BLaER1 (cell line): Measurements from ENCODE around the gene LSR.
A peak's percentile ranks its signal among the peaks of the same experiment; 100 is the strongest.

Experiments used
- H3K27ac ChIP-seq: shearing (Covaris generic); formaldehyde crosslinking; 2 replicates; pipeline ENCODE4 v1.8.1; 2022
- H3K27me3 ChIP-seq: shearing (Covaris generic); formaldehyde crosslinking; 2 replicates; pipeline ENCODE4 v1.8.1; 2022
- H3K36me3 ChIP-seq: shearing (Covaris generic); formaldehyde crosslinking; 2 replicates; pipeline ENCODE4 v1.8.1; 2022
- H3K4me1 ChIP-seq: shearing (Covaris generic); formaldehyde crosslinking; 2 replicates; pipeline ENCODE4 v1.8.1; 2022
- H3K4me2 ChIP-seq: shearing (Covaris generic); formaldehyde crosslinking; 2 replicates; pipeline ENCODE4 v1.8.1; 2022
- H3K4me3 ChIP-seq: shearing (Covaris generic); formaldehyde crosslinking; 2 replicates; pipeline ENCODE4 v1.8.1; 2022
- H3K9ac ChIP-seq: shearing (Covaris generic); formaldehyde crosslinking; 2 replicates; pipeline ENCODE4 v1.8.1; 2022
- H3K9me3 ChIP-seq: shearing (Covaris generic); formaldehyde crosslinking; 2 replicates; pipeline ENCODE4 v1.8.1; 2022
- H4K20me1 ChIP-seq: shearing (Covaris generic); formaldehyde crosslinking; 2 replicates; pipeline ENCODE4 v1.8.1; 2022
- Cebpa-rat ChIP-seq: shearing (Covaris generic); IDR thresholded peaks from 2 replicates; pipeline ENCODE4 v1.8.1; 2022

The LSR gene

DNA sequence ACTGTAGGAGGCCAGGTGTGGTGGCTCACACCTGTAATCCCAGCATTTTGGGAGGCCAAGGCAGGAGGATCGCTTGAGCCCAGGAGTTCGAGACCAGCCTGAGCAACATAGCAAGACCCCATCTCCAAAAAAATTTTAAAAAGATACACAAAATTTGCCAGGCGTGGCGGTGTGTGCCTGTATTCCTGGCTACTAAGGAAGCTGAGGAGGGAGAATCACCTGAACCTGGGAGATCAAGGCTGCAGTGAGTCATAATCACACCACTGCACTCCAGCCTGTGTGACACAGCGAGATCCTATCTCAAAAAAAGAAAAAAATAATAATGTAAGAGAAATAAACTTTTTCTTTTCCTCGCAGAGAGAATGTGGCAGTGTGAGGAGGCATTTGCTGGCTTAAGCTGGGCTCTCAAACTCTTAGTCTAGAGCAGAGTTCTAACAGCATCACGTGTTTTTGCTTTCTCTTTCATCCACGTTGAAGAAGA is 41.4 kb upstream of the LSR start:
- no peaks in the 10 kb centered on the region for H3K36me3 ChIP-seq
- peaks cover 95% of the 10 kb centered on the region for H3K4me1 ChIP-seq
- TF ChIP-seq Cebpa-rat = no peak

DNA sequence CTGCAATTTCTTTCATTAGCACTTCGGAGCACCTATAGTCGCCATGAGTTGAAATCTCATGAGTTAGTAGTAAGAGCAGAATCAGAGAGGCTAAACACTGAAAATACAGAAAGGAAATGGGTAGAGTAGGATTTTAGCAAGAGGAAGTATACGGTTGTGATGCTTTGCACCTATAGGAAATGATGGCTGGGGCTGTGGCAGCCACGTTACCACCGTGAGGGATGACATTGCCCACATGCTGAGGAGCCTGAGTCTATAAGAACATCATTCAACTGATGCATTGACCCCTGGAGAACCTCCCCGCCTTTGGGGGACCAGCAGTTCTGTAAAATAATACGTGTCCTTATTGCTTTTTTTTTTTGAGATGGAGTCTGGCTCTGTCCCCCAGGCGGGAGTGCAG is 40.7 kb upstream of the LSR start:
- Histone ChIP-seq H3K27ac (peak overlapping the region; percentile 92), H3K4me3 (no peak overlapping the region), H3K4me1 (peaks cover 97% of the 10 kb centered on the region)

More for the DNA sequence above, 41.4 kb upstream of the LSR start:
- peak overlapping the region; percentile 80 for H3K9ac ChIP-seq
- peak overlapping the region; percentile 95 for H3K4me2 ChIP-seq
- H3K4me3 ChIP-seq = no peak overlapping the region
- no peaks in the 10 kb centered on the region for H4K20me1 ChIP-seq
- peak overlapping the region; percentile 92 for H3K27ac ChIP-seq
- peaks cover 4% of the 10 kb centered on the region; the same call in 1 of the 2 replicates for H3K9me3 ChIP-seq
- H3K27me3 ChIP-seq = no peaks in the 10 kb centered on the region

DNA sequence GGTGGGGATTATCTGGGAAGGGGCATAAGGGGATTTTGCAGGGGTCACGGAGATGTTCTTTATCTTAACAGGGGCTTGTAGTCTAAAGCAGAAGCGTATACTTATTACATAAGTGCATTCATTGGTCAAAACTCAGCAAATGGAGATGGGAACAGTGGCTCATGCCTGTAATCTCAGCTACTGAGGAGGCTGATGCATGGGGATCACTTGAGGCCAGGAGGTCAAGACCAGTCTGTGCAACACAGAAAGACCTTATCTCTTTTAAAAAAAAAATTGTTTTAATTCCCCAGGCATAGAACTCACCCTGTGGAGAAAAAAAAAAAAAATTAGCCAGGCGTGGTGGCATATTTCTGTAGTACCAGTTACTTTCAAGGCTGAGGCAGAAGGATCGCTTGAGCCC is 39.2 kb upstream of the LSR start:
- H4K20me1 ChIP-seq = no peaks in the 10 kb centered on the region
- no peak overlapping the region for H3K9ac ChIP-seq
- peaks cover 98% of the 10 kb centered on the region for H3K4me1 ChIP-seq
- no peaks in the 10 kb centered on the region for H3K36me3 ChIP-seq
- H3K4me3 ChIP-seq = no peak overlapping the region
- H3K4me2 ChIP-seq = peak overlapping the region; percentile 94
- H3K27ac ChIP-seq = peak overlapping the region; percentile 89
- no peak for TF ChIP-seq Cebpa-rat
- H3K9me3 ChIP-seq = peaks cover 3% of the 10 kb centered on the region; the same call in 1 of the 2 replicates
- no peaks in the 10 kb centered on the region for H3K27me3 ChIP-seq

More for the DNA sequence above, 40.7 kb upstream of the LSR start:
- Histone ChIP-seq H3K9me3 (peaks cover 3% of the 10 kb centered on the region; the same call in 1 of the 2 replicates), H3K9ac (peak overlapping the region; percentile 80; the same call in 1 of the 2 replicates), H3K4me2 (peak overlapping the region; percentile 95), H3K27me3 (no peaks in the 10 kb centered on the region), H4K20me1 (no peaks in the 10 kb centered on the region), H3K36me3 (no peaks in the 10 kb centered on the region)
- no peak for TF ChIP-seq Cebpa-rat

- Histone ChIP-seq H3K27ac (peak overlapping the region; percentile 89), H3K4me3 (peak overlapping the region; percentile 38), H3K4me2 (peak overlapping the region; percentile 94), H3K27me3 (no peaks in the 10 kb centered on the region), H3K4me1 (peaks cover 98% of the 10 kb centered on the region), H4K20me1 (no peaks in the 10 kb centered on the region), H3K36me3 (no peaks in the 10 kb centered on the region), H3K9me3 (peaks cover 3% of the 10 kb centered on the region; the same call in 1 of the 2 replicates), H3K9ac (peak overlapping the region; percentile 66)
- peak; percentile 95 for TF ChIP-seq Cebpa-rat
These were observed 37.1 kb upstream of the LSR start for GRCh38 chr19:35211545-35212230.

DNA sequence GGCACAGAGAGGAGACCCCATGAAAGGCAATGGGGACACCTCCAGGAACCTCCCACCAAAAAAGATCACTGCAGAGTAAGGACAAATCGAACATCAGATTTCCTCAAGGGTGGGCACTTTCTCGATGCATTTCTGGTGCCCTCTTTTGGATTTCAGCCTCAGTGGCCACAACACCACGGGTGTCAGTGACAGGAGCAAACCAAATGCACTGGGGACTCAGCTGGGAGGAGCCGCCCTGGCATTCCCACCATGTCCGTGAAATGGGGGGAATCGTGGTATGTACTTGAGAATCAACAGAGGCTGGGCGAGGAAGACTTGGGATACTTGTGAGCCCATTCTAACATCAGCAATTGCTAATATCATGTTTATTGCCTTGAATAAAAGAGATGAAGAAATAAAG is 36.6 kb upstream of the LSR start:
- H3K27ac ChIP-seq = peak overlapping the region; percentile 89
- peak overlapping the region; percentile 38; the same call in 1 of the 2 replicates for H3K4me3 ChIP-seq
- no peaks in the 10 kb centered on the region for H3K27me3 ChIP-seq
- H3K36me3 ChIP-seq = no peaks in the 10 kb centered on the region
- H3K4me1 ChIP-seq = peaks cover 98% of the 10 kb centered on the region
- peak overlapping the region; percentile 66 for H3K9ac ChIP-seq
- peaks cover 7% of the 10 kb centered on the region; the same call in 1 of the 2 replicates for H3K9me3 ChIP-seq
- H4K20me1 ChIP-seq = no peaks in the 10 kb centered on the region
- peak overlapping the region; percentile 94 for H3K4me2 ChIP-seq
- no peak for TF ChIP-seq Cebpa-rat

DNA sequence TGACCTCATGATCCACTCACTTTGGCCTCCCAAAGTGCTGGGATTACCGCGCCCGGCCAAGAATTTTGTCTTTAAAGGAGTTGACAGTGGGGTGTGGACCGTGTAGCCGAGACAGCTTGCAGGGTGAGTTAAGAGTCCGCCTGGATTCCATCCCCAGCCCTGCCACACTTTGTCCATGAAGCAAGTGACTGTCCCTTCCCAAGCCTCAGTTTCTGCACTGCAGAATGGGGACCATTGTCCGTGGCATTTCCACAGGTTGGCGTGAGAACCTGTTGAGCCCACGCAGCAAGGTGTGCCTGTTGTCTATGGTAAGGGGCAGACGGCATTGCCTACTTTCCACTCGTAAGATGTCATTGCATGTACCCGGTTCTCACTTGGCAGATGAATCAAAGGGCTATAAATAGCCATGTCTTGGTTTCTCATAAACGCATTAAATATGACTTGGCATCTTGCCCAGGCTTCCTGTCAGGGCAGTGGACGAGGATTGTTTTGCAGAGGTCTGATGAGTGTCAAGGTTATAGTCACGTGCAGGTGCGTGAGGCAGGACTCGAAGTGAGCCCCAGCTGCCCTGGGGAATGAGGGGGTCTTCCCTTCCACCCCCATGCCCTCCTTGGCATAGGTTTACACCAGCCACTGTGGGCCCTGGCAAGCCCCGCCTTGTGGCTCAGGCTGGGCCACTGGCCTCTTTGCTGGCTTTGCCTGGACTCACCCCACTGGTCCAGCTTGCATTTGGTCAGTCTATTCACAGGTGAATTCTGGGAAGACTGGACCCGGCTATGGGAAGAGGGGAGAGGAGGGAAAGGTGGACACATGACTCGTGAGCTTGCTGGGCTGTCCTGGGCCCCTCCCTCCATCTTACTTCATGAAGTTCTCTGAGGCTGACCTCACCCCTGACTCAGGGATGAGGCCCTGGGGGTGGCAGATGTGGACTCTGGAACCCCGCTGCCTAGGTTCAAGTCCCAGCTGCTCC is 34.9 kb upstream of the LSR start:
- no peaks in the 10 kb centered on the region for H4K20me1 ChIP-seq
- TF ChIP-seq Cebpa-rat = no peak
- peak overlapping the region; percentile 89 for H3K27ac ChIP-seq
- H3K4me2 ChIP-seq = peak overlapping the region; percentile 94
- H3K9ac ChIP-seq = peak overlapping the region; percentile 76
- peak overlapping the region; percentile 53; the same call in 1 of the 2 replicates for H3K4me3 ChIP-seq
- peaks cover 7% of the 10 kb centered on the region; the same call in 1 of the 2 replicates for H3K9me3 ChIP-seq
- no peaks in the 10 kb centered on the region for H3K27me3 ChIP-seq
- H3K4me1 ChIP-seq = peaks cover 88% of the 10 kb centered on the region
- no peaks in the 10 kb centered on the region for H3K36me3 ChIP-seq

- TF ChIP-seq Cebpa-rat = no peak
- peaks cover 78% of the 10 kb centered on the region for H3K4me1 ChIP-seq
- peaks cover 13% of the 10 kb centered on the region for H3K9me3 ChIP-seq
- H3K36me3 ChIP-seq = no peaks in the 10 kb centered on the region
- no peaks in the 10 kb centered on the region for H4K20me1 ChIP-seq
- no peak overlapping the region for H3K4me3 ChIP-seq
- no peaks in the 10 kb centered on the region for H3K27me3 ChIP-seq
- H3K27ac ChIP-seq = peak overlapping the region; percentile 89
- no peak overlapping the region for H3K9ac ChIP-seq
- H3K4me2 ChIP-seq = peak overlapping the region; percentile 94
These were observed 33.9 kb upstream of the LSR start for GRCh38 chr19:35214766-35215422.

DNA sequence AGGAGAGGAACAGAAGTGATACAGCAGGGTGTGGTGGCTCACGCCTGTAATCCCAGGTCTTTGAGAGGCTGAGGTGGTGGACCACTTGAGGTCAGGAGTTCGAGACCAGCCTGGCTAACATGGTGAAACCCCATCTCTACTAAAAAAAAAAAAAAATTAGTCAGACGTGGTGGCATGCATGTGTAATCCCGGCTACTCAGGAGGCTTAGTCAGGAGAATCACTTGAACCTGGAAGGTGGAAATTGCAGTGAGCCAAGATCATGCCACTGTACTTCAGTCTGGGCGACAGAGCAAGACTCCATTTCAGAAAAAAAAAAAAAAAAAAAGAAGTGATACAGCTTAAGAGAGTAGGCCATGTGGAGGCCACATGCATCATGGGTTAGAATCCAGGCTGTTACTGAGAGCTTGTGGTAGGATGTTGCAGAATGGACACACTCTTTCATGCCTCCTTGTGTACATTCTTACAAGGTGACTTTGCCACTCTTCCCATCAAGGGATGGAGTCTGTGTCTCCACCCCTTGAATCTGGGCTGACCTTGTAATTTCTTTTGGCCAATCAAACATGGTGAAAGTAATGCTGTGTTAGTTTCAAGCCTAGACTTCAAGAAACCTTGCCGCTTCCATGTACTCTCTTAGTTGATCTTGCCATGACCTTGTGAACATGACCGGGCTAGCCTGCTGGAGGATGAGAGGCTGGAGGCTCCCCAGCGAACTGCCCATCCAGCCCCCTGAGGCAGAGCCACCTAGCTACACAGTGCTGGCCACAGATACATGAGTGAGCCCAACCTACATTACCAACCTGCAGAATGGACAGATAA is 32.6 kb upstream of the LSR start:
- no peak for TF ChIP-seq Cebpa-rat
- peak overlapping the region; percentile 19; the same call in 1 of the 2 replicates for H3K27ac ChIP-seq
- no peaks in the 10 kb centered on the region for H4K20me1 ChIP-seq
- peaks cover 65% of the 10 kb centered on the region for H3K4me1 ChIP-seq
- no peak overlapping the region for H3K4me3 ChIP-seq
- H3K27me3 ChIP-seq = no peaks in the 10 kb centered on the region
- peak overlapping the region; percentile 94 for H3K4me2 ChIP-seq
- peaks cover 13% of the 10 kb centered on the region for H3K9me3 ChIP-seq
- no peak overlapping the region for H3K9ac ChIP-seq
- no peaks in the 10 kb centered on the region for H3K36me3 ChIP-seq
